GM10248 (cell line): ENCODE results near the gene BAIAP2.

ENCODE experiments used
- CTCF ChIA-PET: fragments of 300-600 bp; sonication (Branson Sonifier 250); formaldehyde crosslinking; extraction: SDS; loops from one replicate; lab custom pipeline; 2021; ENCODE audit warnings: antibody characterized with exemption; lab: Yijun Ruan, JAX
- POLR2A ChIA-PET: fragments of 350-650 bp; sonication (Branson Sonifier 250); formaldehyde crosslinking; extraction: SDS; loops from one replicate; lab custom pipeline; 2020; ENCODE audit warnings: antibody characterized with exemption; lab: Yijun Ruan, JAX
- DNase-seq: peaks from one replicate; pipeline ENCODE4 v3.0.0; 2012; ENCODE audit errors: extremely low spot score
- CTCF ChIP-seq: IDR thresholded peaks from 2 replicates; pipeline ENCODE4 v1.5.1; 2012; ENCODE audit warnings: mild to moderate bottlenecking, low read depth; ENCODE audit errors: extremely low read depth, missing control alignments, control extremely low read depth

The BAIAP2 gene

GRCh38 chr17:81039854-81040758 lies 5.2 kb downstream of the BAIAP2 start:
- ChIA-PET POLR2A (no interaction called here), CTCF (interaction anchor here (1.0 kb wide), 1 partner anchor 11 kb away, joined by 4 read pairs; no protein-coding TSS in a partner anchor)
- TF ChIP-seq CTCF = no peak
- DNase-seq = no peak

DNA sequence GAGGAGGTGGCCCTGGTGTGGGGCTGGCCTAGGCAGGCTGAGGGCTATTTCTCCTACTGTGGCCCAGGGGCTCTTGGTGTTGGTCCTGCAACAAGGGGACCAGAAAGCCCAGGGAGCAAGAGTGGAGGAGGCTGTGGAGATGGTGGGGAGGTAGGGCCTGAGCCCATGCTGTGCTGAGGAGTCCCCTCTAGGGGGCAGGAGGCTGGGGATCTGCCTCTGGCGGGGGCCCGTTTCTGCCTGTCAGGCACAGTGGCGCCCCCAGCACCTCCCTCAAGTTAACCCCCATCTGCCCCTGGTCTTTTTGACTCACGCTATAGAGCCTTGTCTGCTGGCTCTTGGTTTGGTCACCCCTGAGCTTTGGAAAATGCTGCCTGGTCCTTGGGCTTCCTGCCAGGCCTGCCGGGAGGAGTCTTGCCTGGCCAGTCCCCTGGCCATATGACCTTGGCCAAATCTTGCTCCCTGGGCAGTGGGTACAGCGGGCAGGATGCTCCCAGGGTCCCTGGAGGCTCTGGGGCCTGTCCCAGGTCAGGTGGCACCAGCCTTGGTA lies 5.9 kb downstream of the BAIAP2 start:
- peak; percentile 53 for DNase-seq
- TF ChIP-seq CTCF = peak; percentile 31
- ChIA-PET CTCF (interaction anchor here (1.0 kb wide), 1 partner anchor 11 kb away, joined by 4 read pairs; no protein-coding TSS in a partner anchor), POLR2A (no interaction called here)

GRCh38 chr17:81042606-81043005 lies 7.7 kb downstream of the BAIAP2 start:
- no peak for DNase-seq
- TF ChIP-seq CTCF = no peak
- POLR2A ChIA-PET = interaction anchor here (0.6 to 1.0 kb wide), 2 partner anchors 7 to 436 kb away, joined by 3 read pairs; partner anchors contain the start of gene BAIAP2
- CTCF ChIA-PET = interaction anchor here (2.0 kb wide), 1 partner anchor 19 kb away, joined by 8 read pairs; no protein-coding TSS in a partner anchor

DNA sequence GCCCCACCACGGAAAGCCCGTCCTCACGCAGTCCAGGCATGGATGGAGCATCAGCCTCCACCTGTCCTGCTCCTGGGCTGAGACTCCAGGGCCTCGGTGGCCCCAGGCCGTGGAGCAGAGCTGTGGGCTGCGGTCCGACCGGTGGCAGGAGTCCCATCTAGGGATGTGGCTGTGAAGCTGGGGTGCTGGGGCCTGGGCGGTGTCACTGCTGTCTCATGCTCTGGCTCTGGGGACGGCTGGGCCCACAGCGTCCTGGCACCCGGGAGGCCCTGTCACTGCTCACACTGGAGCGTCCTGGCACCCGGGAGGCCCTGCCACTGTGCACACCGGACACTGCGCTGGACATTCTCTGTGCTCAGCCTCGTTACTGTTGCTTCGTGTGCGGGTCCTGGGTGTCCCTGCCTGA lies 8.4 kb downstream of the BAIAP2 start:
- POLR2A ChIA-PET = interaction anchor here (1.0 kb wide), 1 partner anchor 8 kb away, joined by 3 read pairs; the partner anchor contains the start of gene BAIAP2
- no peak for TF ChIP-seq CTCF
- CTCF ChIA-PET = interaction anchor here (2.0 kb wide), 1 partner anchor 20 kb away, joined by 8 read pairs; no protein-coding TSS in a partner anchor
- no peak for DNase-seq

- TF ChIP-seq CTCF = no peak
- ChIA-PET CTCF (interaction anchor here (2.0 kb wide), 1 partner anchor 20 kb away, joined by 8 read pairs; no protein-coding TSS in a partner anchor), POLR2A (interaction anchor here (1.0 kb wide), 1 partner anchor 9 kb away, joined by 3 read pairs; the partner anchor contains the start of gene BAIAP2)
- DNase-seq = no peak
Observed at GRCh38 chr17:81043725-81044427, 8.9 kb downstream of the BAIAP2 start.

DNA sequence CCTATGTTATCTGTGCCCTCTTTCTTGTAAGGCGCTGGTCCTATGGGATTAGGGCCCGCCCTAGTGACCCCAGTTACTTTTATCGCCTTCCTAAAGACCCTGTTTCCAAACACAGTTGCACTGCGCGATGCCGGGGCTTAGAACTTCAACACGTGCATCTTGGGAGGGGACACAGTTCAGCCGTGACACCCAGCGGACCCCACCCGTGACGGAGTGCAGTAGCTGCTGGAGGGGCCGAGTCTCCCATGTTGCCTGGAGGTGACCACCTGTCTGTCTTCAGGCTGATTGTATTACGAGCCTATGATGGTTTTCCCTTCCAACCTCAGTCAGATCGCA lies 9.4 kb downstream of the BAIAP2 start:
- no peak for DNase-seq
- TF ChIP-seq CTCF = no peak
- ChIA-PET POLR2A (no interaction called here), CTCF (no interaction called here)
